SK-N-SH treated with all-trans-retinoic acid at 6 μM for 48 hours (cell line): ENCODE measurements around the gene SHOX.

Source experiments
- ATAC-seq: fragments of 200-7000 bp; cut with Tn5 transposase; 3 replicates; pipeline ENCODE4 v1.9.1; 2020; ENCODE audit warnings: mild to moderate bottlenecking, moderate library complexity
- ARNTL ChIP-seq: fragments of 450-650 bp; formaldehyde crosslinking; IDR thresholded peaks from 2 replicates; pipeline ENCODE4 v1.5.0; 2020; ENCODE audit warnings: low read depth, mild to moderate bottlenecking, moderate library complexity, borderline replicate concordance
- BACH2 ChIP-seq: fragments of 250-450 bp; sonication (Bioruptor Pico); IDR thresholded peaks from 2 replicates; pipeline ENCODE4 v1.9.0; 2021; ENCODE audit warnings: mild to moderate bottlenecking, borderline replicate concordance
- CSDC2 ChIP-seq: fragments of 250-450 bp; sonication (Bioruptor Pico); IDR thresholded peaks from 2 replicates; pipeline ENCODE4 v1.5.0; 2020; ENCODE audit warnings: mild to moderate bottlenecking, moderate library complexity
- GLIS3 ChIP-seq: fragments of 250-450 bp; sonication (Bioruptor Pico); IDR thresholded peaks from 2 replicates; pipeline ENCODE4 v1.5.0; 2020; ENCODE audit warnings: mild to moderate bottlenecking, moderate library complexity
- ISL1 ChIP-seq: fragments of 250-450 bp; sonication (Bioruptor Pico); IDR thresholded peaks from 2 replicates; pipeline ENCODE4 v2.1.2; 2022; ENCODE audit warnings: mild to moderate bottlenecking, moderate library complexity
- OSR1 ChIP-seq: fragments of 250-450 bp; sonication (Bioruptor Pico); IDR thresholded peaks from 2 replicates; pipeline ENCODE4 v1.8.0; 2022; ENCODE audit warnings: moderate library complexity, mild to moderate bottlenecking, inconsistent platforms
- PPARA ChIP-seq: fragments of 250-450 bp; sonication (Bioruptor Pico); IDR thresholded peaks from 2 replicates; pipeline ENCODE4 v1.5.0; 2020; ENCODE audit warnings: mild to moderate bottlenecking, borderline replicate concordance
- RARB ChIP-seq: fragments of 250-450 bp; sonication (Bioruptor Pico); IDR thresholded peaks from 2 replicates; pipeline ENCODE4 v1.8.0; 2021; ENCODE audit warnings: mild to moderate bottlenecking, moderate library complexity
- TOX ChIP-seq: fragments of 250-450 bp; sonication (Bioruptor Pico); IDR thresholded peaks from 2 replicates; pipeline ENCODE4 v1.8.0; 2021; ENCODE audit warnings: mild to moderate bottlenecking, moderate library complexity, borderline replicate concordance
- ZC3H10 ChIP-seq: fragments of 250-450 bp; sonication (Bioruptor Pico); IDR thresholded peaks from 2 replicates; pipeline ENCODE4 v1.5.1; 2021; ENCODE audit warnings: mild to moderate bottlenecking, moderate library complexity
- ZFP30 ChIP-seq: fragments of 450-650 bp; formaldehyde crosslinking; IDR thresholded peaks from 2 replicates; pipeline ENCODE4 v1.5.0; 2022; ENCODE audit warnings: mild to moderate bottlenecking, moderate library complexity
- ZNF565 ChIP-seq: fragments of 450-650 bp; formaldehyde crosslinking; conservative IDR thresholded peaks from 2 replicates; pipeline ENCODE4 v1.5.0; 2020; ENCODE audit warnings: low read depth, mild to moderate bottlenecking, moderate library complexity
- ZNF70 ChIP-seq: fragments of 450-650 bp; formaldehyde crosslinking; IDR thresholded peaks from 2 replicates; pipeline ENCODE4 v1.5.0; 2020; ENCODE audit warnings: mild to moderate bottlenecking, moderate library complexity
- ZNF8 ChIP-seq: fragments of 450-650 bp; formaldehyde crosslinking; IDR thresholded peaks from 2 replicates; pipeline ENCODE4 v1.5.0; 2020; ENCODE audit warnings: mild to moderate bottlenecking, moderate library complexity
- TF ChIP-seq, protein P1 (sequence below): fragments of 250-450 bp; sonication (Bioruptor Pico); IDR thresholded peaks from 2 replicates; pipeline ENCODE4 v1.5.1; 2020; ENCODE audit warnings: low read depth, mild to moderate bottlenecking, moderate library complexity
- TF ChIP-seq, protein P2 (sequence below): fragments of 250-450 bp; sonication (Bioruptor Pico); IDR thresholded peaks from 2 replicates; pipeline ENCODE4 v1.8.0; 2020; ENCODE audit warnings: mild to moderate bottlenecking, moderate library complexity, borderline replicate concordance
- TF ChIP-seq, protein P3 (sequence below): fragments of 250-450 bp; sonication (Bioruptor Pico); IDR thresholded peaks from 2 replicates; pipeline ENCODE4 v1.5.1; 2021; ENCODE audit warnings: mild to moderate bottlenecking, moderate library complexity
- TF ChIP-seq, protein P4 (sequence below): fragments of 250-450 bp; sonication (Bioruptor Pico); IDR thresholded peaks from 2 replicates; pipeline ENCODE4 v1.5.0; 2020; ENCODE audit warnings: mild to moderate bottlenecking, moderate library complexity

SHOX gene

DNA sequence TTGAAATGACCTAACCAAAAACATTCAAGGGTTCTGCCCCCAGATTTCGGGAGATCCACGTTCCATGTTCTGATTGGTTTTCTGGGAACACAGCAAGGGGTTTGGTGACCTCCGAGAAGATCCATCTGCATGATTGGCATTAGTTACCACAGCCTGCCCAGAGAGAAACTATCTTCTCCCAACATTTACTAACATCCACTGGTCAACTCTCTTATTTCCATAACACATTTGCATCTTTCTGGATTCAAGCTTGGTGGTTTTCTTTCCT lies 15.6 kb downstream of the SHOX start:
- ATAC-seq = no peak
- TF ChIP-seq ISL1 (CRISPR knock-in tag) (no peak), RARB (CRISPR knock-in tag) (no peak), ZFP30 (CRISPR knock-in tag) (no peak), ZC3H10 (CRISPR knock-in tag) (no peak), ARNTL (CRISPR knock-in tag) (no peak), BACH2 (CRISPR knock-in tag) (no peak), OSR1 (no peak), ZNF565 (CRISPR knock-in tag) (no peak)
- TF ChIP-seq, protein P1, sequence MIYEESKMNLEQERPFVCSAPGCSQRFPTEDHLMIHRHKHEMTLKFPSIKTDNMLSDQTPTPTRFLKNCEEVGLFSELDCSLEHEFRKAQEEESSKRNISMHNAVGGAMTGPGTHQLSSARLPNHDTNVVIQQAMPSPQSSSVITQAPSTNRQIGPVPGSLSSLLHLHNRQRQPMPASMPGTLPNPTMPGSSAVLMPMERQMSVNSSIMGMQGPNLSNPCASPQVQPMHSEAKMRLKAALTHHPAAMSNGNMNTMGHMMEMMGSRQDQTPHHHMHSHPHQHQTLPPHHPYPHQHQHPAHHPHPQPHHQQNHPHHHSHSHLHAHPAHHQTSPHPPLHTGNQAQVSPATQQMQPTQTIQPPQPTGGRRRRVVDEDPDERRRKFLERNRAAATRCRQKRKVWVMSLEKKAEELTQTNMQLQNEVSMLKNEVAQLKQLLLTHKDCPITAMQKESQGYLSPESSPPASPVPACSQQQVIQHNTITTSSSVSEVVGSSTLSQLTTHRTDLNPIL = no peak
- TF ChIP-seq, all 23 proteins: peak for 0

DNA sequence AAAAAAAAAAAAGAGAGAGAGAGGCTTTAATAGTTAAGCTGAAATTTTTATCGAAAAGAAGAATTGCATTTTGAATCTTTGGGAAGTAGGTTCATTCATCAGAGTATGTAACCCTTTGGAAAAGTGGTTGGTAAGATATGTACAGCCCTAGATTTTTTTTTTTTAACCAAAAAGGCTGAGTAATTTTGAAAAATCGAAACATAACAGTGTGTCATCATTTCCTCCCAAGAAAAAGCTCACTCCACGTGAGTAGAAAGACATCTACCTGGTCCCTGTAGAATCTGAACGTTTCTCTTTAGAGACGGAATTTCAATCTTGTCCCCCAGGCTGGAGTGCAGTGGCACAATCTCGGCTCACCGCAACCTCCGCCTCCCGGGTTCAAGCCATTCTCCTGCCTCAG lies 16.2 kb downstream of the SHOX start:
- TF ChIP-seq BACH2 (CRISPR knock-in tag) = no peak
- TF ChIP-seq ZNF565 (CRISPR knock-in tag) = no peak
- TF ChIP-seq PPARA (CRISPR knock-in tag) = no peak
- TF ChIP-seq ZNF70 (CRISPR knock-in tag) = no peak
- TF ChIP-seq, protein P2, sequence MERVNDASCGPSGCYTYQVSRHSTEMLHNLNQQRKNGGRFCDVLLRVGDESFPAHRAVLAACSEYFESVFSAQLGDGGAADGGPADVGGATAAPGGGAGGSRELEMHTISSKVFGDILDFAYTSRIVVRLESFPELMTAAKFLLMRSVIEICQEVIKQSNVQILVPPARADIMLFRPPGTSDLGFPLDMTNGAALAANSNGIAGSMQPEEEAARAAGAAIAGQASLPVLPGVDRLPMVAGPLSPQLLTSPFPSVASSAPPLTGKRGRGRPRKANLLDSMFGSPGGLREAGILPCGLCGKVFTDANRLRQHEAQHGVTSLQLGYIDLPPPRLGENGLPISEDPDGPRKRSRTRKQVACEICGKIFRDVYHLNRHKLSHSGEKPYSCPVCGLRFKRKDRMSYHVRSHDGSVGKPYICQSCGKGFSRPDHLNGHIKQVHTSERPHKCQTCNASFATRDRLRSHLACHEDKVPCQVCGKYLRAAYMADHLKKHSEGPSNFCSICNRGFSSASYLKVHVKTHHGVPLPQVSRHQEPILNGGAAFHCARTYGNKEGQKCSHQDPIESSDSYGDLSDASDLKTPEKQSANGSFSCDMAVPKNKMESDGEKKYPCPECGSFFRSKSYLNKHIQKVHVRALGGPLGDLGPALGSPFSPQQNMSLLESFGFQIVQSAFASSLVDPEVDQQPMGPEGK (CRISPR knock-in tag) = no peak
- no peak for TF ChIP-seq TOX (CRISPR knock-in tag)
- no peak for TF ChIP-seq GLIS3 (CRISPR knock-in tag)
- TF ChIP-seq, protein P3, sequence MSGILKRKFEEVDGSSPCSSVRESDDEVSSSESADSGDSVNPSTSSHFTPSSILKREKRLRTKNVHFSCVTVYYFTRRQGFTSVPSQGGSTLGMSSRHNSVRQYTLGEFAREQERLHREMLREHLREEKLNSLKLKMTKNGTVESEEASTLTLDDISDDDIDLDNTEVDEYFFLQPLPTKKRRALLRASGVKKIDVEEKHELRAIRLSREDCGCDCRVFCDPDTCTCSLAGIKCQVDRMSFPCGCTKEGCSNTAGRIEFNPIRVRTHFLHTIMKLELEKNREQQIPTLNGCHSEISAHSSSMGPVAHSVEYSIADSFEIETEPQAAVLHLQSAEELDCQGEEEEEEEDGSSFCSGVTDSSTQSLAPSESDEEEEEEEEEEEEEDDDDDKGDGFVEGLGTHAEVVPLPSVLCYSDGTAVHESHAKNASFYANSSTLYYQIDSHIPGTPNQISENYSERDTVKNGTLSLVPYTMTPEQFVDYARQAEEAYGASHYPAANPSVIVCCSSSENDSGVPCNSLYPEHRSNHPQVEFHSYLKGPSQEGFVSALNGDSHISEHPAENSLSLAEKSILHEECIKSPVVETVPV (CRISPR knock-in tag) = no peak
- TF ChIP-seq CSDC2 = no peak
- TF ChIP-seq ZNF8 (CRISPR knock-in tag) = no peak
- TF ChIP-seq, protein P4, sequence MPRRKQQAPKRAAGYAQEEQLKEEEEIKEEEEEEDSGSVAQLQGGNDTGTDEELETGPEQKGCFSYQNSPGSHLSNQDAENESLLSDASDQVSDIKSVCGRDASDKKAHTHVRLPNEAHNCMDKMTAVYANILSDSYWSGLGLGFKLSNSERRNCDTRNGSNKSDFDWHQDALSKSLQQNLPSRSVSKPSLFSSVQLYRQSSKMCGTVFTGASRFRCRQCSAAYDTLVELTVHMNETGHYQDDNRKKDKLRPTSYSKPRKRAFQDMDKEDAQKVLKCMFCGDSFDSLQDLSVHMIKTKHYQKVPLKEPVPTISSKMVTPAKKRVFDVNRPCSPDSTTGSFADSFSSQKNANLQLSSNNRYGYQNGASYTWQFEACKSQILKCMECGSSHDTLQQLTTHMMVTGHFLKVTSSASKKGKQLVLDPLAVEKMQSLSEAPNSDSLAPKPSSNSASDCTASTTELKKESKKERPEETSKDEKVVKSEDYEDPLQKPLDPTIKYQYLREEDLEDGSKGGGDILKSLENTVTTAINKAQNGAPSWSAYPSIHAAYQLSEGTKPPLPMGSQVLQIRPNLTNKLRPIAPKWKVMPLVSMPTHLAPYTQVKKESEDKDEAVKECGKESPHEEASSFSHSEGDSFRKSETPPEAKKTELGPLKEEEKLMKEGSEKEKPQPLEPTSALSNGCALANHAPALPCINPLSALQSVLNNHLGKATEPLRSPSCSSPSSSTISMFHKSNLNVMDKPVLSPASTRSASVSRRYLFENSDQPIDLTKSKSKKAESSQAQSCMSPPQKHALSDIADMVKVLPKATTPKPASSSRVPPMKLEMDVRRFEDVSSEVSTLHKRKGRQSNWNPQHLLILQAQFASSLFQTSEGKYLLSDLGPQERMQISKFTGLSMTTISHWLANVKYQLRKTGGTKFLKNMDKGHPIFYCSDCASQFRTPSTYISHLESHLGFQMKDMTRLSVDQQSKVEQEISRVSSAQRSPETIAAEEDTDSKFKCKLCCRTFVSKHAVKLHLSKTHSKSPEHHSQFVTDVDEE (CRISPR knock-in tag) = no peak
- TF ChIP-seq OSR1 = no peak
- no peak for TF ChIP-seq ZC3H10 (CRISPR knock-in tag)
- no peak for ATAC-seq

DNA sequence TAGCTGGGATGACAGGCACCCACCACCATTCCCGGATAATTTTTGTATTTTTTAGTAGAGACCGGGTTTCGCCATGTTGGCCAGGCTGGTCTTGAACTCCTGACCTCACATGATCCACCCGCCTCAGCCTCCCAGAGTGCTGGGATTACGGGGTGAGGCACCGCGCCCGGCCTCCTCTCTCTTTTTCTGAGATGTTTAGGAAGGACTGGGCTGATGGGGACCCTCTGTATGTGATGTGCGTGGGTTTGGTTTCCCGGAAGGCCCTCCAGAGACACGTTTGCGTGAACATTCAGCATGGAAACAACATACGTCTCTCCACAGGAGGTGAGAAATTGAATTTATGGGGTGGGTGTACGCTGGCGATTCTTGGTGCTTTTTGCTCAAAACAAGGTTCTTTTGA lies 18.6 kb downstream of the SHOX start:
- no peak for ATAC-seq
- TF ChIP-seq, protein P1 = no peak
- no peak for TF ChIP-seq BACH2 (CRISPR knock-in tag)
- no peak for TF ChIP-seq GLIS3 (CRISPR knock-in tag)
- TF ChIP-seq, protein P2 (CRISPR knock-in tag) = no peak
- TF ChIP-seq ZNF70 (CRISPR knock-in tag) = no peak
- TF ChIP-seq, all 23 proteins: peak for 0
